H1 (cell line): ENCODE results near the gene NFX1. TPM values are rescaled to one million over a fixed set of nuclear protein-coding genes. Genes with fewer than 3 reads are reported as not detected.

ENCODE experiments used
- CTCF ChIA-PET: fragments of 300-600 bp; sonication (Branson Sonifier 250); formaldehyde crosslinking; loops from one replicate; lab custom pipeline; 2021; ENCODE audit not compliant: partially characterized antibody; lab: Charles Lee
- POLR2A ChIA-PET: fragments of 300-600 bp; sonication (Branson Sonifier 250); formaldehyde crosslinking; loops from one replicate; lab custom pipeline; 2021; ENCODE audit warnings: inconsistent platforms; ENCODE audit not compliant: partially characterized antibody; lab: Charles Lee
- DNase-seq, 2 experiments: peaks; one replicate each; pipeline versions ENCODE4 v3.0.0 to v3.0.0-alpha.2; 2010 to 2022; ENCODE audit warnings: low spot score in 2 of 2, low read depth in 1 of 2, mixed read lengths in 1 of 2
- FAIRE-seq: peaks from 2 replicates; lab custom pipeline; 2011; peaks lifted over from hg19 to GRCh38; lab: Jason Lieb, UNC
- H2AFZ ChIP-seq: 2 replicates; pipeline ENCODE4 v1.8.1; 2012; ENCODE audit warnings: low read length, inconsistent platforms
- H2AK5ac ChIP-seq: 2 replicates; pipeline ENCODE4 v1.6.1; 2013; ENCODE audit warnings: low read depth, low read length
- H2BK120ac ChIP-seq: replicated peaks from 2 replicates; pipeline ENCODE3; 2013; ENCODE audit warnings: low read depth, low read length, inconsistent platforms
- H2BK12ac ChIP-seq: 2 replicates; pipeline ENCODE4 v1.6.1; 2013; ENCODE audit warnings: low read depth, low read length
- H2BK15ac ChIP-seq: 2 replicates; pipeline ENCODE4 v1.6.1; 2013; ENCODE audit warnings: low read length
- H2BK20ac ChIP-seq: 2 replicates; pipeline ENCODE4 v1.6.1; 2013; ENCODE audit warnings: low read length
- H2BK5ac ChIP-seq: 2 replicates; pipeline ENCODE4 v1.6.1; 2013; ENCODE audit warnings: low read depth, low read length
- H3K14ac ChIP-seq: 2 replicates; pipeline ENCODE4 v1.6.1; 2013; ENCODE audit warnings: inconsistent platforms; ENCODE audit not compliant: insufficient read length
- H3K18ac ChIP-seq: 2 replicates; pipeline ENCODE4 v1.6.1; 2013; ENCODE audit warnings: low read length; ENCODE audit errors: extremely low read depth
- H3K23ac ChIP-seq: 2 replicates; pipeline ENCODE4 v1.6.1; 2013; ENCODE audit warnings: inconsistent platforms; ENCODE audit not compliant: insufficient read length
- H3K23me2 ChIP-seq: 2 replicates; pipeline ENCODE4 v1.6.1; 2013; ENCODE audit warnings: low read depth, low read length
- H3K27ac ChIP-seq: 2 replicates; pipeline ENCODE4 v1.6.1; 2011; ENCODE audit warnings: low read depth, low read length, inconsistent platforms
- H3K27me3 ChIP-seq, 4 experiments: replicated peaks in 1 of 4; 1 replicate in 1 of 4; 2 replicates in 3 of 4; pipeline versions ENCODE4 v1.6.1 to v1.8.1; 2011 to 2013; ENCODE audit warnings: low read length in 3 of 4, mild to moderate bottlenecking in 3 of 4, inconsistent platforms in 2 of 4, mixed read lengths in 2 of 4, moderate library complexity in 1 of 4; ENCODE audit not compliant: control insufficient read depth in 3 of 4, insufficient read depth in 3 of 4; ENCODE audit errors: extremely low read depth in 1 of 4
- H3K36me3 ChIP-seq, 4 experiments: 2 replicates each; pipeline versions ENCODE4 v1.6.1 to v1.8.1; 2011 to 2013; ENCODE audit warnings: mild to moderate bottlenecking in 4 of 4, low read length in 3 of 4, moderate library complexity in 2 of 4, control low read depth in 1 of 4, inconsistent platforms in 1 of 4; ENCODE audit not compliant: insufficient read depth in 4 of 4, control insufficient read depth in 2 of 4
- H3K4ac ChIP-seq: replicated peaks from 2 replicates; pipeline ENCODE3; 2013; ENCODE audit warnings: low read length, low read depth, mixed read lengths, inconsistent platforms; ENCODE audit not compliant: insufficient read length
- H3K4me1 ChIP-seq, 4 experiments: replicated peaks in 1 of 4; 1 replicate in 1 of 4; 2 replicates in 3 of 4; pipeline versions ENCODE4 v1.6.1 to v1.8.1; 2011 to 2013; ENCODE audit warnings: low read length in 3 of 4, inconsistent platforms in 2 of 4, mixed read lengths in 1 of 4; ENCODE audit not compliant: insufficient read depth in 4 of 4, control insufficient read depth in 3 of 4
- H3K4me2 ChIP-seq, 2 experiments: 2 replicates each; pipeline versions ENCODE4 v1.6.1 to v1.8.1; 2011 to 2013; ENCODE audit warnings: low read depth in 2 of 2, low read length in 2 of 2, control low read depth in 1 of 2, inconsistent platforms in 1 of 2, mild to moderate bottlenecking in 1 of 2; ENCODE audit not compliant: insufficient read depth in 1 of 2
- H3K4me3 ChIP-seq, 4 experiments: fragments of 200-600, 300-600 bp in 1 of 4; sonication (generic), shearing (Covaris generic), sonication (Bioruptor Twin) in 1 of 4; 2 replicates each; pipeline versions ENCODE4 v1.5.1 to v1.8.1; 2011 to 2016; ENCODE audit warnings: low read length in 4 of 4, low read depth in 3 of 4, control low read depth in 2 of 4, inconsistent platforms in 2 of 4, mild to moderate bottlenecking in 2 of 4, mixed read lengths in 1 of 4, moderate library complexity in 1 of 4; ENCODE audit not compliant: insufficient read depth in 2 of 4; ENCODE audit errors: extremely low read depth in 1 of 4
- H3K56ac ChIP-seq: replicated peaks from 2 replicates; pipeline ENCODE3; 2013; ENCODE audit warnings: low read depth, mild to moderate bottlenecking, mixed read lengths, low read length, inconsistent platforms; ENCODE audit not compliant: insufficient read length
- H3K79me1 ChIP-seq: 2 replicates; pipeline ENCODE4 v1.6.1; 2013; ENCODE audit warnings: low read depth, low read length, control low read depth
- H3K79me2 ChIP-seq, 2 experiments: 2 replicates each; pipeline versions ENCODE4 v1.6.1 to v1.8.1; 2012 to 2013; ENCODE audit warnings: low read length in 2 of 2, mild to moderate bottlenecking in 2 of 2, inconsistent platforms in 1 of 2; ENCODE audit not compliant: insufficient read depth in 2 of 2, control insufficient read depth in 1 of 2
- H3K9ac ChIP-seq, 4 experiments: replicated peaks in 1 of 4; 1 replicate in 1 of 4; 2 replicates in 3 of 4; pipeline versions ENCODE4 v1.6.1 to v1.8.1; 2011 to 2013; ENCODE audit warnings: low read depth in 3 of 4, low read length in 3 of 4, control low read depth in 2 of 4, mild to moderate bottlenecking in 2 of 4, moderate library complexity in 2 of 4, inconsistent platforms in 1 of 4; ENCODE audit errors: extremely low read depth in 1 of 4
- H3K9me3 ChIP-seq, 2 experiments: 2 replicates each; pipeline versions ENCODE4 v1.6.1 to v1.8.1; 2012 to 2013; ENCODE audit warnings: mild to moderate bottlenecking in 2 of 2, moderate library complexity in 2 of 2, control low read depth in 1 of 2, inconsistent platforms in 1 of 2, low read depth in 1 of 2, low read length in 1 of 2, mixed read lengths in 1 of 2; ENCODE audit not compliant: insufficient read depth in 2 of 2
- H4K20me1 ChIP-seq, 2 experiments: replicated peaks in 1 of 2; 2 replicates each; pipeline versions ENCODE3 to v1.8.1; 2011 to 2013; ENCODE audit warnings: inconsistent platforms in 2 of 2, low read length in 2 of 2, mild to moderate bottlenecking in 1 of 2; ENCODE audit not compliant: insufficient read depth in 2 of 2, control insufficient read depth in 1 of 2
- H4K5ac ChIP-seq: 2 replicates; pipeline ENCODE4 v1.6.1; 2013; ENCODE audit warnings: low read length, low read depth, mixed read lengths, inconsistent platforms; ENCODE audit not compliant: insufficient read length
- H4K8ac ChIP-seq: 2 replicates; pipeline ENCODE4 v1.8.0; 2013; ENCODE audit warnings: mild to moderate bottlenecking, moderate library complexity, low read length, inconsistent platforms; ENCODE audit not compliant: insufficient read depth; ENCODE audit errors: extremely low read depth
- H4K91ac ChIP-seq: replicated peaks from 2 replicates; pipeline ENCODE3; 2013; ENCODE audit warnings: low read length, mixed read lengths, inconsistent platforms; ENCODE audit not compliant: insufficient read length
- BRCA1 ChIP-seq: IDR thresholded peaks from 2 replicates; pipeline ENCODE4 v1.6.1; 2012; ENCODE audit warnings: low read depth, low read length, improper control_type of control experiment
- CEBPB ChIP-seq: IDR thresholded peaks from 2 replicates; pipeline ENCODE4 v1.6.1; 2012; ENCODE audit warnings: low read depth, low read length
- HDAC2 ChIP-seq, 2 experiments: fragments of 300-600 bp in 1 of 2; sonication (generic) in 1 of 2; IDR thresholded peaks; 2 replicates each; pipeline ENCODE4 v1.6.1; 2011 to 2012; ENCODE audit warnings: low read depth in 2 of 2, low read length in 2 of 2, mild to moderate bottlenecking in 2 of 2, moderate library complexity in 2 of 2, borderline replicate concordance in 1 of 2, inconsistent platforms in 1 of 2
- JUN ChIP-seq: IDR thresholded peaks from 2 replicates; pipeline ENCODE4 v1.6.1; 2011; ENCODE audit warnings: low read depth, mild to moderate bottlenecking, improper control_type of control experiment, low read length
- NRF1 ChIP-seq: IDR thresholded peaks from 2 replicates; pipeline ENCODE4 v1.6.1; 2011; ENCODE audit warnings: mild to moderate bottlenecking, low read depth, low read length, improper control_type of control experiment
- POLR2A ChIP-seq, 2 experiments: IDR thresholded peaks; 1 replicate in 1 of 2; 2 replicates in 1 of 2; pipeline ENCODE4 v1.6.1; 2011; ENCODE audit warnings: low read depth in 2 of 2, low read length in 2 of 2, mild to moderate bottlenecking in 2 of 2; ENCODE audit errors: control extremely low read depth in 1 of 2
- POLR2AphosphoS5 ChIP-seq: IDR thresholded peaks from 2 replicates; pipeline ENCODE4 v1.6.1; 2011; ENCODE audit warnings: low read depth, low read length
- RFX5 ChIP-seq: IDR thresholded peaks from 2 replicates; pipeline ENCODE4 v1.6.1; 2011; ENCODE audit warnings: low read depth, low read length, improper control_type of control experiment, borderline replicate concordance
- RXRA ChIP-seq: IDR thresholded peaks from 2 replicates; pipeline ENCODE4 v1.6.1; 2011; ENCODE audit warnings: low read depth, mild to moderate bottlenecking, low read length, moderate library complexity; ENCODE audit not compliant: insufficient read depth
- WGBS, 2 experiments: shearing (Covaris generic) in 1 of 2; methylation state at CpG; one replicate each; pipeline versions ENCODE4 v1.1.6 to v1.1.7; 2013 to 2015; ENCODE audit warnings: low lambda C conversion rate in 2 of 2, mixed read lengths in 2 of 2, inconsistent platforms in 1 of 2, low coverage in 1 of 2, missing lambda C conversion rate in 1 of 2; ENCODE audit not compliant: insufficient replicate concordance in 2 of 2, insufficient coverage in 1 of 2, insufficient read length in 1 of 2; ENCODE audit errors: extremely low coverage in 1 of 2, missing lambda C conversion rate in 1 of 2; 5-methylcytosine and 5-hydroxymethylcytosine counted together
- polyA plus RNA-seq, 7 experiments: library from polyadenylated mRNA; depleted of rRNA in 3 of 7; stranded (reverse) in 5 of 7; unstranded in 2 of 7; fragments of >200 nt in 5 of 7; fragments of 200-250 nt in 2 of 7; gene quantifications; 1 replicate in 5 of 7; 2 replicates in 1 of 7; 4 replicates in 1 of 7; pipeline versions ENCODE4 v1.2.1 to v1.2.3, GENCODE V29; 2011 to 2013; ENCODE audit warnings: missing spikeins in 2 of 7, mixed read lengths in 2 of 7
- total RNA-seq: library from RNA; stranded (reverse); fragmentation: NEBNext Ultra II Directional; extraction: Animal tissue kit (Norgen Biotek cat#: 25700); gene quantifications from 2 replicates; pipeline ENCODE4 v1.2.1, GENCODE V29; 2021
- TF ChIP-seq, protein P1 (sequence below): IDR thresholded peaks from 2 replicates; pipeline ENCODE4 v1.6.1; 2012; ENCODE audit warnings: inconsistent platforms

Gene NFX1
- total and polyA plus RNA-seq, 2 of the 8 experiments (the other 6 are each of a cell fraction or from before 2014, with no cell fraction given), result 19.4 to 28.4 TPM

DNA sequence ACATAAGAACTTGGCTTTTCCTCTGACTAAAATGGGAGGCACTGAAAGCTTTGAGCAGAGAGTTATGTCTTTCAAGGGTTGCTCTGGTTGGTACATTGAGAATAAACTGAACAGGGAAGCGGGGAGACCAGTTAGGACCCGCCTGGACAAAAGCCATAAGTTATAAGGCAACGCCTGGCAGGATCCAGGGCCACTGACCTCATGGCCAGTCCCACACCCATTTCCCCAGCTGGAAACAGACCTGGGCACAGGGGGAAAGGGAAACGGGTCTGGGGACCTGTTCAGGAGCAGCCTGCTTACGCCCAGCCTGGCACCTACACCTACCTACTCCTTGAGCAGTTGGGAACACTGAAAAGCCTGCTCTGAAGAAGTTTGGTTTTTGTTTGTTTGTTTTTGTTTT, 49.0 kb upstream of the NFX1 start:
- no peak overlapping the region for H3K27ac ChIP-seq
- no peak overlapping the region for H2BK20ac ChIP-seq
- no peak overlapping the region for H3K56ac ChIP-seq
- no peak overlapping the region for H2BK120ac ChIP-seq
- H3K79me2 ChIP-seq, result no peaks in the 10 kb centered on the region
- H3K4ac ChIP-seq, result no peak overlapping the region
- no peaks in the 10 kb centered on the region for H3K9me3 ChIP-seq
- ChIA-PET POLR2A (interaction anchor here (1.0 to 2.4 kb wide), 4 partner anchors 9 to 216 kb away, joined by 3 to 7 read pairs (median 4); partner anchors contain the start of genes DNAJA1 and NFX1), CTCF (interaction anchor here (1.4 kb wide), 1 partner anchor 8 kb away, joined by 5 read pairs; no protein-coding TSS in a partner anchor)
- no peak for FAIRE-seq
- no peak overlapping the region for H2BK15ac ChIP-seq
- no peak overlapping the region for H2BK12ac ChIP-seq
- H4K8ac ChIP-seq, result no peak overlapping the region
- H3K23me2 ChIP-seq, result no peaks in the 10 kb centered on the region
- no peaks in the 10 kb centered on the region for H3K4me1 ChIP-seq
- no peaks in the 10 kb centered on the region for H4K20me1 ChIP-seq
- no peak overlapping the region for H3K18ac ChIP-seq
- no peak overlapping the region for H3K4me3 ChIP-seq
- no peak overlapping the region for H3K14ac ChIP-seq
- no peak overlapping the region for H4K91ac ChIP-seq
- H3K27me3 ChIP-seq, result no peaks in the 10 kb centered on the region
- no peaks in the 10 kb centered on the region for H3K36me3 ChIP-seq
- no peak overlapping the region for H2BK5ac ChIP-seq
- H3K9ac ChIP-seq, result no peak overlapping the region
- WGBS, 2 experiments, result 92% methylated on average over 5 of the region's 5 CpGs; no CpG with 5 or more reads in 1 of the 2 experiments
- H2AK5ac ChIP-seq, result no peak overlapping the region
- no peak overlapping the region for H4K5ac ChIP-seq
- DNase-seq, result no peak
- no peak overlapping the region for H3K4me2 ChIP-seq
- no peaks in the 10 kb centered on the region for H3K79me1 ChIP-seq
- no peak overlapping the region for H2AFZ ChIP-seq
- TF ChIP-seq HDAC2 (IDR thresholded peaks at IDR 0.05; ENCODE audit: borderline replicate concordance in 1 of 2, low read depth in 2 of 2, low read length in 2 of 2) (no peak), POLR2AphosphoS5 (no peak), POLR2A (IDR thresholded peaks at IDR 0.05; ENCODE audit: control extremely low read depth in 1 of 2, low read depth in 2 of 2, low read length in 2 of 2) (no peak), JUN (no peak), RXRA (no peak), NRF1 (no peak), CEBPB (no peak), BRCA1 (no peak), RFX5 (no peak)
- TF ChIP-seq, protein P1, sequence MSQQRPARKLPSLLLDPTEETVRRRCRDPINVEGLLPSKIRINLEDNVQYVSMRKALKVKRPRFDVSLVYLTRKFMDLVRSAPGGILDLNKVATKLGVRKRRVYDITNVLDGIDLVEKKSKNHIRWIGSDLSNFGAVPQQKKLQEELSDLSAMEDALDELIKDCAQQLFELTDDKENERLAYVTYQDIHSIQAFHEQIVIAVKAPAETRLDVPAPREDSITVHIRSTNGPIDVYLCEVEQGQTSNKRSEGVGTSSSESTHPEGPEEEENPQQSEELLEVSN, result no peak
- no peak overlapping the region for H3K23ac ChIP-seq
